GM21786 (cell line): ENCODE measurements around the gene KRT23.

Experiments used
- ATAC-seq: cut with Tn5 transposase; IDR thresholded peaks from one replicate; pipeline ENCODE4 v1.9.1; 2021; ENCODE audit not compliant: unreplicated experiment

Gene KRT23, protein sequence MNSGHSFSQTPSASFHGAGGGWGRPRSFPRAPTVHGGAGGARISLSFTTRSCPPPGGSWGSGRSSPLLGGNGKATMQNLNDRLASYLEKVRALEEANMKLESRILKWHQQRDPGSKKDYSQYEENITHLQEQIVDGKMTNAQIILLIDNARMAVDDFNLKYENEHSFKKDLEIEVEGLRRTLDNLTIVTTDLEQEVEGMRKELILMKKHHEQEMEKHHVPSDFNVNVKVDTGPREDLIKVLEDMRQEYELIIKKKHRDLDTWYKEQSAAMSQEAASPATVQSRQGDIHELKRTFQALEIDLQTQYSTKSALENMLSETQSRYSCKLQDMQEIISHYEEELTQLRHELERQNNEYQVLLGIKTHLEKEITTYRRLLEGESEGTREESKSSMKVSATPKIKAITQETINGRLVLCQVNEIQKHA

DNA sequence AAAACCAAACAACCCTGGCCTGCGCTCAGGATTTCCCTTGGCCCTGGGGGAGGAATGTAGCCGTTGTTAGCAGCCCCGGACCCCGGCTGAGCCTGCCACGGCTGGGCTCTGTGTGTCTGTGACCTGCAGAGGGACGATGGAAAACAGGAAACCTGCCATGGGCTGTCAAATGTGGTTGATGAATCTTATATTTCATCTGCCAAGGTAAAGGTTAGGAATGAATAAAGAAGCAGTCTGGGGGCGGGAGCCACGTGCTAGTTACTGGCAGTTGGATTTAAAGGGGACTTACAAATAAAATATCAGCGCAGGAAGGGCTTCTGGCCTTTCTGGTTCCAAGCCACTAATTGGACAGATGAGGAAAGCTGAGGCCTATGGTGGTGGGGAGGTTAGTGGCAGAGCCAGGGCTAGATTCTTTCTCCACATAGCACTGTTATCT lies at the start of gene KRT23:
Gene KRT23, minus strand, starts transcription at position 263 of the 436 bp plus-strand sequence. CDS start 1,043 bp downstream, outside the sequence.
- no peak for ATAC-seq

DNA sequence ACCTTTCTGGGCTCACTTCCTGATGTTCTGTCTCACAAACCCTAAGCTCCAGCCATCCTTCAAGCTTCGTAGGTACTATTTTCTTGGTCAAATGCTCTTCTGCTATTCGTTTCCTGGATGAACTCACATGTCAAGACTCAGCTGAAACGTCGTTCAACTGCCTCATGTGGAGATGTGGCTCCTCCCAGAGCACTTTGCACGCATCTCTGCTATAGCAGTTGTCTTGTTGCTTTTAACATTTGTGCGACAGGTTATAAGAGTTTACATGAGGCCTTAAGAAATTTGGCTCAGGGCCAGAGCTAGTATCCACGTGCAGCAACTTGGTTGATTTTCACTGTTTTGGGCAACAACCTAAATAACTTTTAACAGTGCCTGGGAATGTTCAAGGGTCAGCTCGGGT lies 49.5 kb upstream of the KRT23 start:
- ATAC-seq, result no peak

DNA sequence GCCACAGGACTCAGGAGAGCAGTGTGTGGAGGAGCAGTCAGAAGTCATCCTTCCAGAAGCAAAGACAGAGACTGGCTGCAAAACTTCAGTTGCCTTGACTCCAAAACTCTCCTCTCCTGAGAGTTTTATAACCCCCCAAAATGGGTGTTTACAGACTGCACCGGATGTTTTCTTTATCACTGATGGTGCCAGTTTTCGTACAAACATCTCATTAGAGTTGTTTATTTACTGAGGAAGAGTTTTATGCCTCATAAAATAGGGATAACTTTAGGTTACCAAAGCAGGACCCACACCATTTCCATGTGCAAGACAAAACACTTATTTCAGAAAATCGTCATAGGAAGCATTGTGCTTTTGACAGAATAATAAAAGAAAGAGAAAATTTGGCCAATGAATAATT lies 46.8 kb upstream of the KRT23 start, which contains the start of gene KRT40:
Gene KRT40, minus strand, starts transcription at position 101 of the 400 bp plus-strand sequence. Its CDS starts 53 bp downstream, at position 48.
- ATAC-seq, result no peak

DNA sequence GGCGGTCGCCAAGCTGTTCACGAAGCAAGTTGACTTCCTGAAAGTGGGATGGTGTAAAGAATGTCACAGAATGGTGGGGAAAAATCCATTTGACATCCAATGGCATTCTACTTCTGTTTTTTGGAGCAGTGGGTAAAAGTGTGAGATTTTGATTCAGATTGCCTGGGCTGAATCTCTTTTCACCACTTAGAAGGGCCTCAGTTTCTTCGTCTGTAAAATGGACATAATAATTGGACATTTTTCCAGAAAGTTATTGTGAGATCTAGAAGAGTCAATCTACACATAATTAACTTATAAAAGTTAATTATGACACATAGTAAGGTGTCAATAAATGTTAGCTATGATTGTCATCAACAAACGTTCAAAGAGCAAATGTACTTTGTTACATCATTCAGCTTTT lies 43.7 kb upstream of the KRT23 start:
- no peak for ATAC-seq

DNA sequence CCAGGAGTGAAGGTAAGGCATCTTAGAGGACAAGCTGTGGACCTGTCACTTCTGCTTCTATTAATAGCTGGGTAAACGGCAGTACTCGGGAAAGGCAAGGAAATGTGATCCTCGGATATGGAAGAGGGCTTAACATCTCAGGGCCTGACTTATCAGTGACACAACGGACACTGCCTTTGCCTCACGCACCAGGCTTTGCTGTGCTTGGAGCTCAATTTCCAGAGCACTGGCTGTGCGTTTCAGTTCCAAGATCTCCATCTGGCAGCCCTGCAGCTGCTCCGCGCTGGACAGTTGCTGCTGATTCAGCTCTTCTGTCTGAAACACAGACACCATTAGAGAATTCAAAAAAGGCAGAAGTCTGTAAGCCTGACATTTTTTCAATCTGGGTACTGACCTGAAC lies 43.1 kb upstream of the KRT23 start:
- no peak for ATAC-seq

DNA sequence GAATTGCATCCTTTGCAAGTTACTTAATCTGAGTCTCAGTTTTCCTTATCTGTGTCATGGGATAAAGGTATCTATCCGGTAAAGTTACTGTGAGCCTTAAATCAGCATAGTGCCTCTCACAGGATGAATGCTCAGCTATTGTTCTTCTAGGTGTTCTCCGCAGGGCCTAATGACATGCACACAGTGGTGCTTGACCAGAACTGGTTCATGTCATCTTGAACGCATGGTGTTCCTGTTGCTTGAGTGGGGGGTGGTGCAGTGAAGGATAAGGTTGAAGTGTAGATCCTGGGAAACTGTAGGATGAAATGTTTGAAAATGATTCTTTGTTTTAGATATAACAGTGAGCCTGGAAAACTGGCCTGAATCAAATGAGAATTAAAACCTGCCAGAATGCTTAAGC lies 42.7 kb upstream of the KRT23 start:
- ATAC-seq, result no peak

DNA sequence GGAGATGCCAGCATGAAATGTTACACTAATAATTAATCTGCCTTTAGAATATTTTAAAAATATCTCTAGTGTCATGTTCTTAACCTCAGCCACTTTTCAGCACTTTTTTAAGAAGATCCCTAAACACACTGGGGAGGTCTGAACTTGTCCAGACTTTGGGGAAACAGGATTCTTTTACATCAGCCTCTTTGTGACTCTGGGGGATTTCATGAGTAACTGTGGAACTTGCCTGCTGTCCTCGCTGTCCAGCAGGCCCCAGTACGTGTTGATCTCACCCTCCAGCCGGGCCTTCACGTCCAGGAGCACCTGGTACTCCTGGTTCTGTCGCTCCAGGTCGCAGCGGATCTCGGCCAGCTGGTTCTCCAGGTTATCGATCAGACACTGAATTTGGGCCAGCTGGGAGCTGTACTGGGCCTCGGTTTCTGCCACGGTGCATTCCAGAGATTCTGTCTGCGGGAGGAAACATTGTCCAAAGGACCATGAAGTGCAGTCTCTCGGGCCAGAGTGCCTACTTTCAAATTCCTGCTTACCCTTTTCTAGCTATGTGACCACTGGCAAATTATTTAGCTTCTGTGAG lies 41.2 kb upstream of the KRT23 start:
- no peak for ATAC-seq

DNA sequence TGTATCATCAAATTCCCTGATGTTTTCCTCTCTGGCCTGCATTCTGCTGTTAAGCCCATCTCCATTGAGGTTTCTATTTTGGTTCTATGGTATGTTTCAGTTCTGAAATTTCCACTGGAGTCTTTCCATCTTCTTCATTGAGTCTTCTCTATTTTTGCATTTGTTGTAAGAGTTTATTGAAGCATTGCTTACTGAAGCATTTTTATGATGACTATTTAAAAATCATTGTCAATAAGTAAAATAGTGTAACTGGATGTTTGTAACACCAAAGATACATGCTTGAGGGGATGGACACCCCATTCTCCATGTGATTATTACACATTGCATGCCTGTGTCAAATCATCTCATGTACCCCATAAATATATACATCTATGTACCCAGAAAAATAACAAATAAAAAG lies 38.1 kb upstream of the KRT23 start:
- no peak for ATAC-seq

DNA sequence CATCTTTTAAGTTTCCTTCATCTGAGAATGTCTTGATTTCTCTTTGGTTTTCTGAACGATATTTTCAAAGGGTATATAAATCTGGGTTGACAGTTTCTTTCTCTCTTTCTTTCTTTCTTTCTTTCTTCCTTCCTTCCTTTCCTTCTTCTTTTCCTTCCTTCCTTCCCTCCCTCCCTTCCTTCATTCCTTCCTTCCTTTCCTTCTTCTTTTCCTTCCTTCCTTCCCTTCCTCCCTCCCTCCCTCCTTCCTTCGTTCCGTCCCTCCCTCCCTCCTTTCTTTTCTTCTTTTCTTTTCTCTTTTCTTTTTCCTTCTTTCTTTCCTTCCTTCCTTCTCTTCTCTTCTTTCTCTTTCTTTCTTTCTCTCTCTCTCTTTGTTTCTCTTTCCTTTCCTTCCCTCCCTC lies 36.9 kb upstream of the KRT23 start:
- ATAC-seq, result no peak

DNA sequence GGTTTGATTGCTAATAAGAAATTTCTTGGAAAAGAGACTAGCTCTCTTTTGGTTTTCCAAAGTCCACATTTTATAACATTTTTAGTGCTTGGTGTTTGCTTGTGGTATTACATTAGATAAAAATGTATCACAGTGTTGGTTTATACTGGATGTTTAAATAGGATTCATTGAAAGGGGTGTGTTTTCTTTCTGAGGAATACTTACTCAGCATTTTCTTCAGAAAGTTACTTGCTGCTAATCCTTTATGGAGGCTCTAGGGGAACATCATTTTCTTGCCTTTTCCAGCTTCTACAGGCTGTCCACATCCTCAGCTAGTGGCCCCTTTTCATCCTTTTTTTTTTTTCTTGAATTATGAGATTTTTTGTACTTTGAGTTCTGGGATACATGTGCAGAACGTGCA lies 30.1 kb upstream of the KRT23 start:
- ATAC-seq, result no peak

DNA sequence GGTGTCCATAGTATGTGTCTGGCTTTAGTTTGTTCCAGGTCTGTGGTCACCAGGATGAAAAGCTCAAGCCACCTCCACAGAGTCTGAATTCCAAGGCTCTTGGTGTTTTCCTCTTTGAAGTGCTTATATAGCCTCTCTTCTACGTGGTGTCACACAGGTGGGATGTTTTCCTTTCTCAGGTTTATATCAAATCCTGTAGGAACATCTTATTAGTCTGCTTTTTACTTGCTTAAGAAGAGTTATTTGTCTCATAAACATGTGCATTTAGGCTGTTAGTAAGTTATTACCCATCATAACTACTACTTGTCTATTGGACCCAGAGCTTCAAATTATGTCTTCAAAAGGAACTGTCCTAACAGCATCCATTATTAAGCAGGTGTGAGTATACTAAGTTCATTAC lies 29.4 kb upstream of the KRT23 start, which contains the start of gene KRT39:
Gene KRT39, minus strand, starts transcription at position 101 of the 400 bp plus-strand sequence. Its CDS starts 92 bp downstream, at position 9.
- no peak for ATAC-seq

DNA sequence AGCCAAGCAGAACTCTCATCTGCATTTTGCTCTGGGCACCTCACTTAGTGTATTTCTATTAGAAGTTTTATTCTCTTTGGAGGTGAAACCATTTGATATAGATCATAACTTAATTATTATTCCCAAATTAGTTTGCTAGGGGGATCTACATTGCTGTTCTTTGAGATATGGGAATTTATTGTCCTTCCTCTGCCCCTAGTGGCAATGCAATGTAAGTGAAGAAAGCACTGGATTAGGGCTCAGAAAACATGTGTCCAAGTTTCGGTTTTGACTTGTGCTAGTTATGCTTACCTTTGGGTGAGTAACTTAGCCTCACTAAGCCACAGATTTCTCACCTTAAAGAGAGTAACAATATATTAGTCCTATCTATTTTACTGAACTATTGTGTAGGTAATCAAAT lies 26.4 kb upstream of the KRT23 start:
- no peak for ATAC-seq

DNA sequence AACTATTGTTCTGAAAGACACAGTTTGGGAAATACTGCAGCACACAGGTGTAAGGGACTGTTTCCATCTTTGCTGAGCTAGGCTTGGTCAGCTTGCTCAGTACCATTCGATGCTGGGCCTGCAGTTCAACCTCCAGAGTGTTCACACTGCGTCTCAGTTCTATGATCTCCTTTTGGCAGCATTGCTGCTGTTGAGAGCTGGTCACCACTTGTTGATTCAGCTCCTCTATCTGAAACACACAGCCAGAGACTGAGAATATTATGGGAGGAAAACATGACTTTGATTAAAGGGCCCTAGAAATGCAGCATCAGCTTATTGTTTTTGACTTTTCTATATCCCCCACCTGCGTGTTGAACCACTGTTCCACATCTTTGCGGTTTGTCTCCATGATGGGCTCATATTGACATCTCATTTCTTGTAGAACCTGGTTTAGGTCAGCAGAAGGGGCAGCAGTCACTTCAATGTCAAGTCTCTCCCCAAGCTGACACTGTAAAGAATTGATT lies 24.7 kb upstream of the KRT23 start:
- no peak for ATAC-seq

DNA sequence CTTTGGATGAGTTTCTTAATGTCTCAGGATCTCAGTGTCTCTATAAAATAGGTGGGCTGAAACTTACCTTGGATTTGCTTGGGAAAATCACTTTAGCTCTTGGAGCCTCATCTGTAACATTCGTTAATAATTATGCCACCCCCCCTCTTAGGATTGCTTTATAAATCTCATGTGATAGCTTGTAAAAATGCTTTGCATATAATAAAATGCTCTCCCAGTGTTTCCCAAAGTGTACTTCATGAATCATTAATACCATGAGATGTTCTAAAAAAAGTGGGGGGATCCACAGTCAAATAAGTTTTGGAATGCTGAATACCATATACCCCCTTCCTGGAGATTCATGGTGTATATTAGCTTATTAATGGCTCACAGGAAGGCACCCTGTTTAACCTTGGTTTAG lies 24.1 kb upstream of the KRT23 start:
- ATAC-seq, result no peak

DNA sequence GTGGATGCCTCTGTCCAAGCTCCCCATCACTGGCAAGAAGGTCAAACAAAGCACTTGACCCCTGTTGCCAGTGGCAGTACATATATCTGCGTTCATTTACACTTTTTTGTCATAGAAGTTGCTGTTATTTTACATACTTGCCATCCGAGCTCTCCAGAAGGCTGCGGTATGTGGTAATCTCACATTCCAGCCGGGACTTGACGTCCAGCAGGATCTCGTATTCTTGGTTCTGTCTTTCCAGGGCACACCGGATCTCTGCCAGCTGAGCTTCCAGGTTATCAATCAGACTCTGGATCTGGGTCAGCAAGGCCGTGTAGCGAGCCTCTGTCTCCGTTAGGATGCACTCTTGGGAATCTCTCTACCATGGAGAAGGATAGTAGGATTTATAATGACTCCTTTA lies 22.7 kb upstream of the KRT23 start:
- ATAC-seq, result no peak

DNA sequence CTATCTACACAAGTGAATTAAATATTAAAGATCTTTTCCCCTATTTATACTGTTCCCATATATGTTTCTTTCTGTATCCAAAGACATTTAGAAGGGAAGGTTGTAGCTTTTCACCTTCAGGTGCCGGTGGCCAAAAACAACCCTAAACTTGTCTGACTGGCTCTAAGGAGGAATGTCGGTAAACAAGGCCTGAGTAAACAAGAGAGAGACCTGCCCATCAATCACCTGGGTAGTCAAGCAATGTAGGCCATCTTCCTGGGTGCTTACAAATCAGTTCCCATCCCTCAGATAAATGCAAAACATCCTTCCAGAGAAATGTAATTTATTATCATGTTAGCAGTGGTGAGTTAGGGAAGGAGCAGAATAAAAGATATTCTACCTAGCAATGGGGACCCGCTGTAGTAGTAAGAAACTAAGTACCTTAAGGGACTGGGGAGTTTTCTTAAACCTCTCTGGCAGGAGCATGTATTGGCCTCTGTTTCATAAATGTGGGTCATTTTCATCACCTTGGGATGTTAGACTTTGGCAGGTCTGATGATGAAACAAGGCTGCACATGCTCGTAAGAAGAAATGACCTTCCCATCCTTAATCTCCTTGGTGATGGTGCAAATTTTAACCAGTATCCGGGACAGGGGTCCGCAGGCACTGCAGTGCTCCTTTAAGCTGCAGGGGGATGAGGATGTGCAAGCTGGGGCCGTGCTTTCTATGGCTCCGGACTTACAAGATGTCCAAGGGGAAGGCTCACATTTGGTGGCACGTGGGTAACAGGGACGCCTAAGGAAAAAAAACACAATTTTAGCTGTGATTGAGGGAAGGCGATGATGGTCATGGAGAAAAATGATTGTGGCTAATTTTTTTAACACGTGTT lies 20.9 kb upstream of the KRT23 start:
- no peak for ATAC-seq

DNA sequence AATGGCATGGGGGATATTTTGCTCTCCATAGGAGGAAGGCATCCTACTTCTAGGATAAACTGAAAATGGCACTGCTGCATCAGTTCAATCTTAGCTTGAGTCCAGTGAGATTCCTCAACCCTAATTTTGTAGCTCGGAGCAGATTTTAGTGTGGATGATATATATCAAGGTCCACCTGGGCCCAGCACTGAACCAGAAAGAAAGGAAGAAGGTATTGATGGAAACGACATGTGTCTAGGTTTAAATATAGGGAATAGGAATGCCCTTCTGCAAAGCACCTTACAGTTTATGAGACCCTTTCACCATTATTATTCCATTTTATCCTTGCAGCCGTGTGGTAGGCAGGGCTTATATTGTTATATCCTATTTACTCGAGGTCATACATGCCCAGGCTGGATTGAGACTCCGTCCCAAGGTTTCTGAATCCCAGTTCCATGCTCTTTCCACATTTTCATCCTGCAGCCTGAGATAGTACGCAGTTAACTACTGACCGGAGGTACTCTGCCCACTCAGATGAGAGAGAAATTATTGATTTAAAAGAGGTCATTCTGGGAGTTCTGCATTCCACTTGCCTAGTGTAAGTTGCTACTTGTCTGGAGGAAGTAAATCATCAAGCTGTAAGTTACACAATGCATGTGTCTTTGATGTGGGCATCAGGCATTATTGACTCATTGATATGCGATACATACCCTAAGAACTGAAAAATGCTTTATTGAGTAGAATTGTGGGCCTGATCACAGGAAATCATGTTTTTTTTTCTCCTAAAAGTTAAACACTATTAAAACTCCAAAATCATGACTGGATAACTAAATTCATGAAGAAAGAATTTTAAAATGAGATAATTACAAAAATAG lies 19.2 kb upstream of the KRT23 start:
- ATAC-seq, result no peak

DNA sequence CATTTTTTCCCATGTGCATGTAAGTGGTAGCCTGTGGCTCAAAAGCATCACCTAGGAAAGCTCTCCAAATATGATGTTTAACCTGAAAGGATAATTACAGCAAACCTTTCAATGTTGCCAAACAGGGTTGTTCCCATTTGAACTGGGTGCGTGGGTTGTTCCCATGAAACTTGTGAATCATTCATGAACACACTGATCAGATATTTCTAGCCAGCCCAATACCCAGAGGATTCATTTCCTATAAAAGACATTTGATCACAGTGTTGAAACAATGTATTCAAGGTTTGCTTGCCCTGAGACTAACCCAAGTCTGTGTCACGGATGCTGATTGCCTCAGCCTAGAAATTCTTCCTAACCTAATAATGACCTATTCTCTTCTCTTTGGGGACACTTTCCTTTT lies 16.4 kb upstream of the KRT23 start:
- ATAC-seq, result no peak

DNA sequence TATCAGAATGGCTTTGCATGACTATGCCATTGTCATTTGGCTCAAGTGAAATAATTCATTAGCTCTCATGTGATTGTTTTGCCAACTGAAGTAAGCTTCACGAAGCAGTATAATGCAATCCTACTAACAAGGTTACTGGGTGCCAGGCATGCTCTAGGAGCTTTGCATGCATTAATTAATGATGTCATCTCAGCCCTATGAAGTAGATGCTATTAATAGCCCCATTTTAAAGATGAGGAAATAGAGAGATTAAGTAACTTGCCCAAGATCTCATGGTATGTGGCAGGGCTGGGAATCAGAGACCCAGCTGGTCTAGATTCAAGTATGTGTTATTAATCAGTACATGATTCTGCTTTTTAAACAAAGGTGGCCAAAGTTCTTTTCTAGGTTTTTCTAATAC lies 15.2 kb upstream of the KRT23 start:
- no peak for ATAC-seq

DNA sequence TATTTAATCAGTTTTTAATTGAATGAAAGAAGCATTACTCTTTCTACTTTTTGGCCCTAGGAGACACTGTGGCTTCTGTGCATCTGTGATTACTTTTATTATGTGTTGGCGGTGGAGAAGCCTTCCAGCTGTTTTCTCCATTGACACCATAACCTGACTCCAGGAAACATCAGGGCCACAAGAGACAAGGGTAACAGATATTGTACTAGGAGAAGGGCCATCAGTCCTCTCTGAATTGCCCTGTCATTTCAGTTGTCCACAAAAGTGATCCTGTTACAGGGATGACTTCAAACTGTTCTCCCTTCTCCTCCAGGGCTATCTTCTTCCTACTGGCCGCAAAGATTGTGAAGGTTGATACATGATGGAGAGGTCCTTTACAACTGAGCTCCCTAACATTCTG lies 14.7 kb upstream of the KRT23 start:
- ATAC-seq, result no peak
